ENCODE data around the gene ICAM5. TPM values are rescaled to one million over a fixed set of nuclear protein-coding genes. Genes with fewer than 3 reads are reported as not detected.

ICAM5 gene
- total and polyA plus RNA-seq, 2 donors (not counting 1 experiment from before 2014, with no cell fraction given), result 0.47 to 2.5 TPM

DNA sequence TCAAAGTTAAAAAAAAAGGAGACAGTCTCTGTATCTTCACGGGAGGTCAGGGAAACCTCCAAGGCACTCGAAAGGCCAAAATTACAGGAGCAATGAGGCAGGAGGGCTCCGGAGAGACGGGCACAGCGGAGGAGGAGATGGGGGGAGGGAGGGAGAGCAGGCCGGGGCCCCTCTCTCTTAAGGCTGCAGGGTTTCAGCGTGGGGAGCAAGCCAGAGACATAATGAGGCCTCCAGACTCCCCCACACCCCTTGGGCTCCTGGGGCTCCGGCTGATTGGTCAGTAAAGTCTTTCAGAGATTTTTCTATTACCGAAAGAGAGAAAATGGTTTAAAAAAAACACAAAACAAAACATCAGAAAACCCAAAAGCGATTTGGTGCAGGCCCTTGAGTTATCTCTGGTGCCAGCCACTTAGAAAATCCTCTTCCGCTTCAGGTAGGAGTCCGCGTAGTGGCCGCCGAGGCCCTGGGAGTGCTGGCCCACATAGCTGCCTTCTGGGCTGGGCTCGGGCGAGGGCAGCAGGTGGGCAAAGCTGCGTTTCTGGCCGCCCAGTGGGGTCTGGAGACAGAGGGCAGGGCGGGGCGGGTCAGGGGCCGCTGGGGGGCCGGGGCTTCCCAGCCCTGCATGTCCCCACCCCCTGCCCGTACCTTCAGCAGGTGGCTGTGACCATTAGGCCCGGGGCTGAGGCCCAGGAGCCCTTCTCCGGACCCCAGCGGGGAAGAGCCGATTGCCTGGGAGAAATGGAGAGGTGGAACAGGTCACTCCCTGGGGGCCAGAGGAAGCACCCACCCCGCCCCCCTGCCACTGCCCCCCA is 27.5 kb downstream of the ICAM5 start:
- Histone ChIP-seq H3K27ac (ENCODE audit: insufficient read depth, low read length) (no peak overlapping the region), H3K4me1 (ENCODE audit: control insufficient read depth, extremely low read depth, insufficient read depth, low read length) (no peaks in the 10 kb centered on the region), H3K4me3 (replicated peaks in 1 of 4; ENCODE audit: control extremely low read depth in 1 of 4, insufficient read depth in 1 of 4, low read depth in 3 of 4, low read length in 4 of 4) (no peak overlapping the region), H2AFZ (ENCODE audit: low read length) (no peak overlapping the region), H3K9ac (ENCODE audit: insufficient read depth, low read length) (no peak overlapping the region), H3K36me3 (ENCODE audit: control insufficient read depth, insufficient read depth, low read length) (peaks cover 22% of the 10 kb centered on the region), H3K79me2 (ENCODE audit: control insufficient read depth, insufficient read depth, low read length) (no peaks in the 10 kb centered on the region), H4K20me1 (ENCODE audit: control insufficient read depth, extremely low read depth, insufficient read depth, low read length) (no peaks in the 10 kb centered on the region), H3K27me3 (ENCODE audit: control insufficient read depth, insufficient read depth, low read length) (no peaks in the 10 kb centered on the region), H3K9me3 (ENCODE audit: control insufficient read depth, insufficient read depth, low read depth, low read length) (no peaks in the 10 kb centered on the region), H3K4me2 (ENCODE audit: extremely low read depth, insufficient read depth, low read length) (no peak overlapping the region)
- no peak for DNase-seq (ENCODE audit: low read depth in 2 of 2)
- TF ChIP-seq, protein P1, sequence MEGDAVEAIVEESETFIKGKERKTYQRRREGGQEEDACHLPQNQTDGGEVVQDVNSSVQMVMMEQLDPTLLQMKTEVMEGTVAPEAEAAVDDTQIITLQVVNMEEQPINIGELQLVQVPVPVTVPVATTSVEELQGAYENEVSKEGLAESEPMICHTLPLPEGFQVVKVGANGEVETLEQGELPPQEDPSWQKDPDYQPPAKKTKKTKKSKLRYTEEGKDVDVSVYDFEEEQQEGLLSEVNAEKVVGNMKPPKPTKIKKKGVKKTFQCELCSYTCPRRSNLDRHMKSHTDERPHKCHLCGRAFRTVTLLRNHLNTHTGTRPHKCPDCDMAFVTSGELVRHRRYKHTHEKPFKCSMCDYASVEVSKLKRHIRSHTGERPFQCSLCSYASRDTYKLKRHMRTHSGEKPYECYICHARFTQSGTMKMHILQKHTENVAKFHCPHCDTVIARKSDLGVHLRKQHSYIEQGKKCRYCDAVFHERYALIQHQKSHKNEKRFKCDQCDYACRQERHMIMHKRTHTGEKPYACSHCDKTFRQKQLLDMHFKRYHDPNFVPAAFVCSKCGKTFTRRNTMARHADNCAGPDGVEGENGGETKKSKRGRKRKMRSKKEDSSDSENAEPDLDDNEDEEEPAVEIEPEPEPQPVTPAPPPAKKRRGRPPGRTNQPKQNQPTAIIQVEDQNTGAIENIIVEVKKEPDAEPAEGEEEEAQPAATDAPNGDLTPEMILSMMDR (conservative IDR thresholded peaks at IDR 0.05 in 1 of 2, IDR thresholded peaks at IDR 0.05 in 1 of 2; ENCODE audit: low read depth in 1 of 2, low read length in 2 of 2), result no peak
- no peak for TF ChIP-seq EZH2 (IDR thresholded peaks at IDR 0.05; ENCODE audit: low read length, missing control alignments)

DNA sequence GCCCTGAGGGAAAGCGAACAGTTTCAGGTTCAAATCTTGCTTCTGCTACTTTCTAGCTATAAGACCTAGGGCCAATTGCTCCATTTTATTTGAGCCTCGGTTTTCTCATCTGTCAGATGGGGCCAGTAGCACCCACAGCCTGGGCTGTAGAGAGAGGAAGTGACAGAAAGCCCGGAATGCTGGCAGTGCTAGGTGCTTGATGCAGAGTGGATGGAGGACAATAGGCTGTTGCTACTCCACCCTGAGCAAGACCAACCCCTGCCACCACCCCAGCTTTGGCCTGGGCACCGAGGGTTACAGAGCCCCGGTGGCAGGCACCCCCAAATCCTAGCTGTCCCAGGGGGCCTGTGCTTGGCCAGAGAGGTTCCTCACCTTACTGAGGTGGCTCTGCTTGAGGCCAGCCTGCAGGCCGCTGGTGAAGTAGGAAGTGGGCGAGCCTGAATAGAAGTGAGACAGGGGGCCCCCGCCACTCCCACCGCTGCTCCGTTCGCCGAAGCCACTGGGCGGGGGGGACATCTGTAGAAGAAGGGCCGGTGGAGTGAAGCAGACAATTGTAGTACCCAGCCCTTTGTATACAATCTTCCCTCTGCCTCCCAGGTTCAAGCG is 28.2 kb downstream of the ICAM5 start:
- Histone ChIP-seq H3K27me3 (ENCODE audit: control insufficient read depth, insufficient read depth, low read length) (no peaks in the 10 kb centered on the region), H3K9me3 (ENCODE audit: control insufficient read depth, insufficient read depth, low read depth, low read length) (no peaks in the 10 kb centered on the region), H3K79me2 (ENCODE audit: control insufficient read depth, insufficient read depth, low read length) (no peaks in the 10 kb centered on the region), H4K20me1 (ENCODE audit: control insufficient read depth, extremely low read depth, insufficient read depth, low read length) (no peaks in the 10 kb centered on the region), H3K4me1 (ENCODE audit: control insufficient read depth, extremely low read depth, insufficient read depth, low read length) (no peaks in the 10 kb centered on the region), H3K9ac (ENCODE audit: insufficient read depth, low read length) (no peak overlapping the region), H3K4me2 (ENCODE audit: extremely low read depth, insufficient read depth, low read length) (no peak overlapping the region), H3K4me3 (replicated peaks in 1 of 4; ENCODE audit: control extremely low read depth in 1 of 4, insufficient read depth in 1 of 4, low read depth in 3 of 4, low read length in 4 of 4) (no peak overlapping the region), H2AFZ (ENCODE audit: low read length) (no peak overlapping the region), H3K27ac (ENCODE audit: insufficient read depth, low read length) (no peak overlapping the region), H3K36me3 (ENCODE audit: control insufficient read depth, insufficient read depth, low read length) (peaks cover 24% of the 10 kb centered on the region)
- no peak for TF ChIP-seq EZH2 (IDR thresholded peaks at IDR 0.05; ENCODE audit: low read length, missing control alignments)
- TF ChIP-seq, protein P1 (conservative IDR thresholded peaks at IDR 0.05 in 1 of 2, IDR thresholded peaks at IDR 0.05 in 1 of 2; ENCODE audit: low read depth in 1 of 2, low read length in 2 of 2), result no peak
- DNase-seq (ENCODE audit: low read depth in 2 of 2), result no peak

DNA sequence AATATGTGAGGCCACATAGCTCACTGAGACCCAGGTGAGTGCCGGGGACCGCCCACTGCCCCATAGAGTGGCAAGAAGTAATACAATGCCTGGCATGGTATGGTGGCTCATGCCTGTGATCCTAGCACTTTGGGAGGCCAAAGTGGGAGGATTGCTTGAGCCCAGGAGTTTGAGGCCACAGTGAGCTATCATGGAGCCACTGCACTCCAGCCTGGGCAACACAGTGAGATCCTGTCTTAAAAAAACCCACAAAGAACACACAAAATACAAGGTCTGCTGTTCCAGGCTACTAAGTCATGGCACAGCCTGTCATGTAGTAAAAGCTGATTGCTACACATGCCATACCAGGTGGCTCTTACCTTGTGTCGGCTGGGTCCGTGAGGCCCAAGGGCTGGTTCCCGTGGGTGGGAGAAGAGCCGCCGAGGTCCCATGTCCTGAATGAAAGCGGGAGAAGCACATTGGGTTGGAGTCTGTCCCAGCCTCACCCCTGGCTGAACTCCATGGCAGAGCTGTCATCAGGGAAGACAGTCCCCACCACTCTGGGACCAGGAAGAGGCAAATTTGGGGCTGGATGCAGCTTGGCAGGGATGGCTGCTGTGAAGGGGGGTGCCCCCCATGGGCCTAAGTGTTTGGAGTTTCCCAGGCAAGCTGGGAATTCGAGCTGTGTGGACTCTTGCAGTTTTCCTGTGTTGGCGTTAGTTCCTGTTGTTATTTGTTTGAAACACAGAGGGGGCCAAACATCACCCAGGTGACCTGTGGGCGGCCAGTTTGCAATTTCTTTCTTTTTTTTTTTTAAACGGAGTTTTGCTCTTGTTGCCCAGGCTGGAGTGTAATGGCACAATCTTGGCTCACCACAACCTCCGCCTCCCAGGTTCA is 29.3 kb downstream of the ICAM5 start:
- Histone ChIP-seq H4K20me1 (ENCODE audit: control insufficient read depth, extremely low read depth, insufficient read depth, low read length) (no peaks in the 10 kb centered on the region), H2AFZ (ENCODE audit: low read length) (no peak overlapping the region), H3K36me3 (ENCODE audit: control insufficient read depth, insufficient read depth, low read length) (peaks cover 26% of the 10 kb centered on the region), H3K9ac (ENCODE audit: insufficient read depth, low read length) (no peak overlapping the region), H3K4me1 (ENCODE audit: control insufficient read depth, extremely low read depth, insufficient read depth, low read length) (no peaks in the 10 kb centered on the region), H3K79me2 (ENCODE audit: control insufficient read depth, insufficient read depth, low read length) (no peaks in the 10 kb centered on the region), H3K4me3 (replicated peaks in 1 of 4; ENCODE audit: control extremely low read depth in 1 of 4, insufficient read depth in 1 of 4, low read depth in 3 of 4, low read length in 4 of 4) (no peak overlapping the region), H3K9me3 (ENCODE audit: control insufficient read depth, insufficient read depth, low read depth, low read length) (no peaks in the 10 kb centered on the region), H3K4me2 (ENCODE audit: extremely low read depth, insufficient read depth, low read length) (no peak overlapping the region), H3K27me3 (ENCODE audit: control insufficient read depth, insufficient read depth, low read length) (no peaks in the 10 kb centered on the region), H3K27ac (ENCODE audit: insufficient read depth, low read length) (no peak overlapping the region)
- no peak for DNase-seq (ENCODE audit: low read depth in 2 of 2)
- TF ChIP-seq EZH2 (IDR thresholded peaks at IDR 0.05; ENCODE audit: low read length, missing control alignments), result no peak
